HepG2 (cell line): Measurements from ENCODE around the gene RPAP3. TPM values are rescaled to one million over a fixed set of nuclear protein-coding genes. Genes with fewer than 3 reads are reported as not detected.

Experiments
- ATAC-seq: fragments of 200-7000 bp; cut with Tn5 transposase; 3 replicates; pipeline ENCODE4 v1.9.1; 2020; ENCODE audit warnings: mild to moderate bottlenecking, moderate library complexity
- BruUV-seq: library from RNA; stranded (reverse); fragments of 400-500 nt; replicated peaks from 2 replicates; lab custom pipeline; 2021; lab: Mats Ljungman, UMichigan
- CTCF ChIA-PET: fragments of 300-600 bp; formaldehyde crosslinking; extraction: SDS; loops from one replicate; lab custom pipeline; 2021; ENCODE audit warnings: low total read pairs, inconsistent platforms, low intra/inter-chr PET ratio; lab: Yijun Ruan, JAX
- POLR2A ChIA-PET: fragments of 350-600 bp; sonication (Branson Sonifier 250); formaldehyde crosslinking; loops from one replicate; lab custom pipeline; 2020; ENCODE audit warnings: antibody characterized with exemption, inconsistent platforms; lab: Yijun Ruan, JAX
- DNase-seq: peaks from one replicate; pipeline ENCODE4 v3.0.0-alpha.2; 2015; ENCODE audit warnings: low spot score
- FAIRE-seq: peaks from 3 replicates; lab custom pipeline; 2011; peaks lifted over from hg19 to GRCh38; lab: Jason Lieb, UNC
- H2AFZ ChIP-seq: one replicate; pipeline ENCODE4 v1.6.1; 2011; ENCODE audit warnings: low read length, inconsistent platforms
- H3K27ac ChIP-seq: fragments of 300-600 bp; 3 replicates; pipeline ENCODE4 v1.8.0; 2011; ENCODE audit warnings: mixed run types, mild to moderate bottlenecking, mixed read lengths, low read length, inconsistent platforms; ENCODE audit not compliant: insufficient read depth; ENCODE audit errors: extremely low read length
- H3K27me3 ChIP-seq, 2 experiments: fragments of 200-600 bp in 1 of 2; 2 replicates in 1 of 2; 3 replicates in 1 of 2; pipeline versions ENCODE4 v1.6.0 to v1.8.0; 2011; ENCODE audit warnings: low read length in 2 of 2, mild to moderate bottlenecking in 2 of 2, moderate library complexity in 2 of 2, inconsistent platforms in 1 of 2; ENCODE audit not compliant: insufficient read depth in 2 of 2, control insufficient read depth in 1 of 2
- H3K36me3 ChIP-seq, 2 experiments: fragments of 200-600 bp in 1 of 2; replicated peaks in 1 of 2; 2 replicates in 1 of 2; 3 replicates in 1 of 2; pipeline versions ENCODE4 v1.5.1 to v1.8.0; 2011; ENCODE audit warnings: low read length in 2 of 2, inconsistent platforms in 1 of 2; ENCODE audit not compliant: insufficient read depth in 2 of 2, control insufficient read depth in 1 of 2
- H3K4me1 ChIP-seq: 2 replicates; pipeline ENCODE4 v1.5.1; 2012; ENCODE audit warnings: low read length, inconsistent platforms; ENCODE audit not compliant: insufficient read depth
- H3K4me2 ChIP-seq: 2 replicates; pipeline ENCODE4 v1.6.0; 2011; ENCODE audit warnings: low read depth, low read length, inconsistent platforms
- H3K4me3 ChIP-seq, 3 experiments: fragments of 200-600 bp in 1 of 3; sonication (generic), shearing (Covaris generic) in 1 of 3; replicated peaks in 1 of 3; 2 replicates each; pipeline ENCODE4 v1.5.1; 2011 to 2016; ENCODE audit warnings: low read length in 3 of 3, inconsistent platforms in 2 of 3, low read depth in 2 of 3, mild to moderate bottlenecking in 2 of 3, control low read depth in 1 of 3, mixed read lengths in 1 of 3; ENCODE audit not compliant: insufficient read depth in 1 of 3
- H3K79me2 ChIP-seq: one replicate; pipeline ENCODE4 v1.6.1; 2011; ENCODE audit warnings: low read length, inconsistent platforms; ENCODE audit not compliant: insufficient read depth
- H3K9ac ChIP-seq: 2 replicates; pipeline ENCODE4 v1.6.0; 2011; ENCODE audit warnings: mild to moderate bottlenecking, low read depth, low read length, inconsistent platforms; ENCODE audit not compliant: insufficient read depth
- H3K9me3 ChIP-seq: 2 replicates; pipeline ENCODE4 v1.5.1; 2012; ENCODE audit warnings: mild to moderate bottlenecking, low read length
- H4K20me1 ChIP-seq: 2 replicates; pipeline ENCODE4 v1.6.0; 2011; ENCODE audit warnings: inconsistent platforms, mild to moderate bottlenecking, low read length, moderate library complexity; ENCODE audit not compliant: insufficient read depth
- CTCF ChIP-seq: sonication (generic); formaldehyde crosslinking; IDR thresholded peaks from 2 replicates; pipeline ENCODE4 v1.5.0; 2020; ENCODE audit warnings: mild to moderate bottlenecking, missing genetic modification reagents, moderate library complexity
- DR1 ChIP-seq: sonication (generic); formaldehyde crosslinking; IDR thresholded peaks from 2 replicates; pipeline ENCODE4 v1.8.0; 2021; ENCODE audit warnings: mild to moderate bottlenecking, missing genetic modification reagents, inconsistent platforms
- ISL2 ChIP-seq: sonication (generic); formaldehyde crosslinking; IDR thresholded peaks from 2 replicates; pipeline ENCODE4 v1.5.0; 2020; ENCODE audit warnings: missing genetic modification reagents
- RAD21 ChIP-seq: fragments of 450-650 bp; formaldehyde crosslinking; IDR thresholded peaks from 2 replicates; pipeline ENCODE4 v1.5.0; 2020; ENCODE audit warnings: mild to moderate bottlenecking
- SMC3 ChIP-seq: IDR thresholded peaks from 2 replicates; pipeline ENCODE4 v1.6.1; 2011; ENCODE audit warnings: low read length, improper control_type of control experiment
- SP4 ChIP-seq: sonication (generic); formaldehyde crosslinking; IDR thresholded peaks from 2 replicates; pipeline ENCODE4 v1.8.1; 2023; ENCODE audit warnings: mild to moderate bottlenecking, missing genetic modification reagents
- STAG1 ChIP-seq: sonication (generic); formaldehyde crosslinking; IDR thresholded peaks from 2 replicates; pipeline ENCODE4 v1.4.0; 2020; ENCODE audit warnings: missing genetic modification reagents
- WIZ ChIP-seq: sonication (generic); formaldehyde crosslinking; IDR thresholded peaks from 2 replicates; pipeline ENCODE4 v1.5.1; 2020; ENCODE audit warnings: mild to moderate bottlenecking, missing genetic modification reagents
- ZFX ChIP-seq: sonication (generic); formaldehyde crosslinking; IDR thresholded peaks from 2 replicates; pipeline ENCODE4 v1.4.0; 2020; ENCODE audit warnings: mild to moderate bottlenecking, low read depth, missing genetic modification reagents, moderate library complexity
- ZNF124 ChIP-seq: sonication (generic); formaldehyde crosslinking; IDR thresholded peaks from 2 replicates; pipeline ENCODE4 v1.4.0; 2020; ENCODE audit warnings: missing genetic modification reagents
- WGBS: methylation state at CpG from one replicate; pipeline ENCODE4 v1.1.6; 2017; ENCODE audit warnings: low lambda C conversion rate; 5-methylcytosine and 5-hydroxymethylcytosine counted together
- in situ Hi-C: cut with HindIII; loops from 2 replicates; pipeline ENCODE4 v1.10.0; 2017; ENCODE audit warnings: low pct_unique_long_range_greater_than_20kb; ENCODE audit not compliant: extremely low pct_ligation_motif_present
- intact Hi-C: fragments of 100-400 bp; cut with micrococcal nuclease; formaldehyde crosslinking; loops from one replicate; pipeline ENCODE4 v1.10.0; 2022; ENCODE audit not compliant: unreplicated experiment
- polyA plus RNA-seq, 8 experiments: library from polyadenylated mRNA; depleted of rRNA in 3 of 8; stranded (reverse) in 7 of 8; unstranded in 1 of 8; fragments of >200 nt; fragmentation: Illumina TruSeq in 4 of 8; extraction: Trizol in 4 of 8; gene quantifications; 2 replicates each; pipeline versions ENCODE4 v1.2.1 to v1.2.3, GENCODE V29; 2011 to 2016; ENCODE audit warnings: low read depth in 4 of 8, missing spikeins in 1 of 8, mixed read lengths in 1 of 8; ENCODE audit not compliant: insufficient read depth in 1 of 8
- total RNA-seq, 5 experiments: library from RNA; depleted of rRNA; stranded (reverse); fragments of >200 nt; fragmentation: Illumina TruSeq; extraction: Trizol; gene quantifications; 2 replicates each; pipeline ENCODE4 v1.2.3, GENCODE V29; 2016; ENCODE audit warnings: low read depth in 1 of 5

RPAP3 gene
- total and polyA plus RNA-seq, 2 of the 13 experiments (the other 11 are each of a cell fraction or from before 2014, with no cell fraction given) = 8.8 to 32.8 TPM

GRCh38 chr12:47686645-47687240 is 19.1 kb downstream of the RPAP3 start:
- Histone ChIP-seq H3K4me2 (no peak overlapping the region), H3K9me3 (no peaks in the 10 kb centered on the region), H3K79me2 (no peaks in the 10 kb centered on the region), H3K4me3 (no peak overlapping the region), H3K4me1 (no peaks in the 10 kb centered on the region), H3K27ac (no peak overlapping the region), H2AFZ (no peak overlapping the region), H4K20me1 (no peaks in the 10 kb centered on the region), H3K9ac (no peak overlapping the region), H3K36me3 (peaks cover 0 to 30% of the 10 kb centered on the region in 2 experiments; a peak in 3 of 5 replicates), H3K27me3 (no peaks in the 10 kb centered on the region)
- intact Hi-C loops (loop anchor here (1.0 to 5.0 kb wide), 3 partner anchors 35 to 654 kb away; no protein-coding TSS in a partner anchor), in situ Hi-C loops (loop anchor here (5.0 kb wide), 1 partner anchor 34 kb away; no protein-coding TSS in a partner anchor)
- POLR2A ChIA-PET = no interaction called here
- ATAC-seq (peak; percentile 57; the same call in 2 of the 3 replicates), FAIRE-seq (peak; percentile 56), DNase-seq (peak; percentile 25)
- BruUV-seq = no TSS peak
- WGBS = 80% methylated on average over 4 of the region's 4 CpGs
- CTCF ChIA-PET = interaction anchor here (1.0 to 2.8 kb wide), 2 partner anchors 35 to 654 kb away, joined by 3 to 28 read pairs; no protein-coding TSS in a partner anchor
- TF ChIP-seq SMC3 (peak; percentile 75; the same call in 1 of the 2 replicates), STAG1 (CRISPR knock-in tag) (peak; percentile 72), ZNF124 (CRISPR knock-in tag) (no peak), CTCF (CRISPR knock-in tag) (peak; percentile 64), RAD21 (CRISPR knock-in tag) (peak; percentile 63; the same call in 1 of the 2 replicates), DR1 (no peak), ZFX (CRISPR knock-in tag) (no peak), ISL2 (no peak), WIZ (CRISPR knock-in tag) (no peak), SP4 (CRISPR knock-in tag) (no peak)
